Activated B cell treated with CpG ODN at 0.5 μM for 24 hours (primary cell): ENCODE measurements around the gene OSBPL8. TPM values are rescaled to one million over a fixed set of nuclear protein-coding genes. Genes with fewer than 3 reads are reported as not detected.

ENCODE experiments used
- ATAC-seq: fragments of 200-7000 bp; cut with Tn5 transposase; one replicate; pipeline ENCODE4 v1.10.0; 2021; ENCODE audit warnings: low read depth, mild to moderate bottlenecking, moderate library complexity
- CTCF ChIA-PET: fragments of 350-600 bp; sonication (Branson Sonifier 250); formaldehyde crosslinking; loops from one replicate; lab custom pipeline; 2021; ENCODE audit warnings: antibody characterized with exemption; lab: Charles Lee
- POLR2A ChIA-PET: fragments of 350-600 bp; sonication (Branson Sonifier 250); formaldehyde crosslinking; loops from one replicate; lab custom pipeline; 2021; ENCODE audit warnings: antibody characterized with exemption; lab: Charles Lee
- DNase-seq: peaks from one replicate; pipeline ENCODE4 v3.0.0; 2022
- H3K27ac Mint-ChIP-seq: one replicate; pipeline ENCODE4 v1.8.0; 2020; ENCODE audit warnings: mixed read lengths
- H3K27me3 Mint-ChIP-seq: one replicate; pipeline ENCODE4 v1.8.0; 2021; ENCODE audit warnings: mixed read lengths
- H3K36me3 Mint-ChIP-seq: one replicate; pipeline ENCODE4 v1.8.0; 2021; ENCODE audit warnings: low read depth, mixed read lengths
- H3K4me1 Mint-ChIP-seq: one replicate; pipeline ENCODE4 v1.8.0; 2021; ENCODE audit warnings: mixed read lengths
- H3K4me3 Mint-ChIP-seq: one replicate; pipeline ENCODE4 v1.8.0; 2020; ENCODE audit warnings: mild to moderate bottlenecking, mixed read lengths
- H3K9me3 Mint-ChIP-seq: one replicate; pipeline ENCODE4 v1.8.0; 2020; ENCODE audit warnings: mixed read lengths
- intact Hi-C: fragments of 100-400 bp; cut with micrococcal nuclease; formaldehyde crosslinking; loops from one replicate; pipeline ENCODE4 v1.15.1; 2024
- total RNA-seq: library from RNA; stranded (reverse); gene quantifications from 2 replicates; pipeline ENCODE4 v1.2.3, GENCODE V29; 2022
- TF ChIP-seq, protein P1 (sequence below): fragments of 200-600 bp; IDR thresholded peaks from one replicate; pipeline ENCODE4 v1.8.0; 2022; ENCODE audit warnings: antibody characterized with exemption, mild to moderate bottlenecking

Gene OSBPL8
- total RNA-seq, 1 donor from 2014 or later: 79.6 TPM

DNA sequence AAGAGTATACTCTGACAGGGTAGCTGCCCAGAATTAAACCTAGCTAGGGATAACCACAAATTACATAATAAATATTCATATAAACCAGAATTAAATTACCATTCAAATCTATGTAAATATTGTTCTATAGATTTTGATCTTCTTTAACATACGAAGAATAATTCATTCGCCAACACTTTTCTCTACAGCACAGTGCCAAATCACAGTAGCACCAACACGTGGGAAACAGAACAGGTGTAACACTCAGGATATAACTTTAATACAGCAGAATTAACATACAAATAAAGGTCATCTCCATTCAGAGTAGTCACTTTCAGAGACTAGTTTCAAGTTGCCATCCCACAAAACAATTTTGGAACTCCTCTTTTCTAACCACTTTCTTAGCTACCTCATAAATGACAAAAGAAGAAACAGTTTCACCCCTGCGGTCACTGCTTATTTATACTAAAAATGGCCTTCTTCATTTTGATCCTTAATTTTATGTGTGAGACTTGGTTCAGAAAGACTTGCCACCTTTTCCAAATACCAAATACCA is 15.7 kb downstream of the OSBPL8 start:
- Mint-ChIP-seq H3K27ac (no peak overlapping the region), H3K36me3 (peaks cover 9% of the 10 kb centered on the region), H3K9me3 (no peaks in the 10 kb centered on the region), H3K4me3 (no peak overlapping the region), H3K4me1 (peaks cover 48% of the 10 kb centered on the region), H3K27me3 (no peaks in the 10 kb centered on the region)
- DNase-seq: no peak
- POLR2A ChIA-PET: interaction anchor here (1.1 kb wide), 1 partner anchor 15 kb away, joined by 3 read pairs; the partner anchor contains the start of gene OSBPL8
- TF ChIP-seq, protein P1, sequence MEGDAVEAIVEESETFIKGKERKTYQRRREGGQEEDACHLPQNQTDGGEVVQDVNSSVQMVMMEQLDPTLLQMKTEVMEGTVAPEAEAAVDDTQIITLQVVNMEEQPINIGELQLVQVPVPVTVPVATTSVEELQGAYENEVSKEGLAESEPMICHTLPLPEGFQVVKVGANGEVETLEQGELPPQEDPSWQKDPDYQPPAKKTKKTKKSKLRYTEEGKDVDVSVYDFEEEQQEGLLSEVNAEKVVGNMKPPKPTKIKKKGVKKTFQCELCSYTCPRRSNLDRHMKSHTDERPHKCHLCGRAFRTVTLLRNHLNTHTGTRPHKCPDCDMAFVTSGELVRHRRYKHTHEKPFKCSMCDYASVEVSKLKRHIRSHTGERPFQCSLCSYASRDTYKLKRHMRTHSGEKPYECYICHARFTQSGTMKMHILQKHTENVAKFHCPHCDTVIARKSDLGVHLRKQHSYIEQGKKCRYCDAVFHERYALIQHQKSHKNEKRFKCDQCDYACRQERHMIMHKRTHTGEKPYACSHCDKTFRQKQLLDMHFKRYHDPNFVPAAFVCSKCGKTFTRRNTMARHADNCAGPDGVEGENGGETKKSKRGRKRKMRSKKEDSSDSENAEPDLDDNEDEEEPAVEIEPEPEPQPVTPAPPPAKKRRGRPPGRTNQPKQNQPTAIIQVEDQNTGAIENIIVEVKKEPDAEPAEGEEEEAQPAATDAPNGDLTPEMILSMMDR: no peak
- no peak for ATAC-seq
- CTCF ChIA-PET: no interaction called here
- intact Hi-C loops: loop anchor here (1.0 to 2.0 kb wide), 2 partner anchors 7 to 15 kb away; no protein-coding TSS in a partner anchor

DNA sequence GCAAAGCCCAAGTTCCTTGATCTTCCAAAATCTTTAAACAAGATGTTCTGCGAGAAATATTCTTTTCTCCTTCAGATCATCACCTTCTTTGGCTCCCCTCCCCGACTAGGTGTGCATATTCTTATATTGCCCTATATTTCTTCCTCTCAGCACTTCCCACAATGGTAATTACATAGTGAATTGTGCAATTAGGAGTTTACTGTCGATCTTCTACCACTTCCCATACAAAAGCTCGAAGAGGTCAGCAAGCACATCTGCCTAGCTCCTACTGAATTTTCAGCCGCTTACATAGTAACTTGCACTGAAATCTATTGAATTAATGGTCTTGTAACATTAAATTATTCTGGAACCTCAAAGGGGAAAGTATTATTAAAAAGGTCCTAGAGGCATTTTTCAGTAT is 16.7 kb downstream of the OSBPL8 start:
- ATAC-seq (no peak), DNase-seq (no peak)
- H3K27ac Mint-ChIP-seq: no peak overlapping the region
- TF ChIP-seq, protein P1: no peak
- H3K36me3 Mint-ChIP-seq: peaks cover 5% of the 10 kb centered on the region
- CTCF ChIA-PET: no interaction called here
- peaks cover 38% of the 10 kb centered on the region for H3K4me1 Mint-ChIP-seq
- POLR2A ChIA-PET: no interaction called here
- intact Hi-C loops: loop anchor here (1.0 kb wide), 1 partner anchor 8 kb away; no protein-coding TSS in a partner anchor
- H3K27me3 Mint-ChIP-seq: no peaks in the 10 kb centered on the region
- H3K9me3 Mint-ChIP-seq: no peaks in the 10 kb centered on the region
- no peak overlapping the region for H3K4me3 Mint-ChIP-seq

DNA sequence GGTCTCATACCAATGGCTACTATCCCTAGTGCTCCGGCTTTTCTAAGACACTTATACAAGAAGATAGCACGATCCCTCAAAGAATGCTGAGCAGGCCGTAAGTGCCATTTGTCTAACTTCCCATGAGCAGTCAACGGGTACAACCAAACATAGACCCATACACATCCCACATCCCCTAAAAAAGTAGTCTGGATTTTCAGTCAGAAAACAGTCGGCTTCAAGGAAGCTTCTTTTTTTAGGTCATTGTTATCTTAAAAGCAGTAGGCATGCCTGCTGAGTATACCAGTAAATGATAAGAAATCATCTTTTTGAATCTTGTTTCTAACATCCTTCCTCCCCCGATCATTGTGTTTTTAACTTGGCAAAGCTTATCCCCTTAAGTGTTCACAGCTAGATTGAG is 19.8 kb downstream of the OSBPL8 start:
- H3K27me3 Mint-ChIP-seq: no peaks in the 10 kb centered on the region
- H3K4me3 Mint-ChIP-seq: no peak overlapping the region
- no peak overlapping the region for H3K27ac Mint-ChIP-seq
- no peak for ATAC-seq
- TF ChIP-seq, protein P1: no peak
- H3K9me3 Mint-ChIP-seq: no peaks in the 10 kb centered on the region
- POLR2A ChIA-PET: no interaction called here
- intact Hi-C loops: loop anchor here (2.0 kb wide), 1 partner anchor 15 kb away; no protein-coding TSS in a partner anchor
- no peak for DNase-seq
- peaks cover 23% of the 10 kb centered on the region for H3K4me1 Mint-ChIP-seq
- CTCF ChIA-PET: no interaction called here
- peaks cover 24% of the 10 kb centered on the region for H3K36me3 Mint-ChIP-seq

DNA sequence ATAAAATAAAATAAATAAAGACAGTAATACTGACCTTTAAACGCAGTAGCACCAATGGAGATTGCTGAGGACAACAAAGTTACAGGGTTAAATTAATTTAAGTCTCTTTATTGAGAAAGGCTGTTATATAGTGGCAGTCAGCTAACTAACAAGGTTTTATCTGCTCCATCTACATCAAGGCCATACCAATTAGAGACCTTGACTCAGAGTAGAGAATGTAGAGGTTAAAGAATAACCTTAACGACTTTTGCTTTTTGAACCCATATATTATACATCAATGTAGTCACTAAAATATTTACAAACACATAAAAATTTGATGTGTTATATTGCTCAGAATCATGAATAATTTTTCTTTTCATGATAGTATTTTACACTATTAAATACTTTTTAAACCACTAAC is 21.6 kb downstream of the OSBPL8 start:
- no peak for ATAC-seq
- H3K4me1 Mint-ChIP-seq: peaks cover 30% of the 10 kb centered on the region

DNA sequence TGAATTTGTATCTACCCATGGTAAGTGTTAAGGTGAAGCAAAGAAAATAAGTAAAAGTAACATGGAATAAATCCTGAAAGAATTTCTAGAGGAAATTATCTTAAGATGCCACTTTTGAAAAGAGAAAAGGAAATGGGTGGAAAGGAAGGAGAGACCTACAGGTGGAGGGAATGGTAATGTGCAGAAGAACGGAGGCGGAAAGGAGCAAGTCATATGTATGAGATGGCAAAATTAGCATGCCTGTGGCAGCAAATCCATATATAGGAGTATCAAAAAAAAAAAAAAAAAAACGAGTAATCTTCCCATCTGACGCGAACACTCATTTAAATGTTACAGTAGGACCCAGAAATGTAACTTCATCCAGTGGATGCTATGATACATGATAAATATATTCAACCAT is 23.0 kb downstream of the OSBPL8 start:
- intact Hi-C loops: no loop called here
- POLR2A ChIA-PET: interaction anchor here (1.1 kb wide), 1 partner anchor 22 kb away, joined by 3 read pairs; no protein-coding TSS in a partner anchor
- H3K4me1 Mint-ChIP-seq: peaks cover 24% of the 10 kb centered on the region

More for the DNA sequence above, 21.6 kb downstream of the OSBPL8 start:
- no peak for DNase-seq
- Mint-ChIP-seq H3K9me3 (no peaks in the 10 kb centered on the region), H3K27me3 (no peaks in the 10 kb centered on the region), H3K36me3 (peaks cover 38% of the 10 kb centered on the region), H3K4me3 (no peak overlapping the region), H3K27ac (no peak overlapping the region)
- ChIA-PET POLR2A (no interaction called here), CTCF (no interaction called here)
- TF ChIP-seq, protein P1: no peak
- intact Hi-C loops: no loop called here

More for the DNA sequence above, 23.0 kb downstream of the OSBPL8 start:
- no peak overlapping the region for H3K4me3 Mint-ChIP-seq
- TF ChIP-seq, protein P1: no peak
- CTCF ChIA-PET: no interaction called here
- no peaks in the 10 kb centered on the region for H3K9me3 Mint-ChIP-seq
- peaks cover 40% of the 10 kb centered on the region for H3K36me3 Mint-ChIP-seq
- no peak overlapping the region for H3K27ac Mint-ChIP-seq
- DNase-seq (no peak), ATAC-seq (no peak)
- H3K27me3 Mint-ChIP-seq: no peaks in the 10 kb centered on the region
